ENCODE measurements around the gene PGM5.

PGM5 gene

DNA sequence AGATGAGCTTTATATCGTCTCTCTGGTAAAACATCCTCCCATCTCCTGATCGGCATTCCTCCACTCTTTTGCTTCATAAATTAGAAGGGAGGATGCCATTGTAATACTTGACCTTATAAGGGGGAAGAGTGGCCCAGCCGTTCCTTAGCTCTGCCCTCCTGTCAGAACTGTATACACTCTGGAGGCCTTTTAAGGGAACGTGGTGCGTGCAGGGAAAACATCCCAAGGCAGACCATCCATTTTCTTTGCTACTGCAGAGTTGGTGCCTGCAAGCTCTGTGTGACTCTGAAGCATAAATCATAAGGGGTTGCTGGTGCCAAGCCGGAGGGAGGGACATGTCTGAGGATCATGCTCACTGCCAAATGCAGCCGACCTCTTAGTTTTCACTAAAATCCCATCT, 90.4 kb downstream of the PGM5 start:
- DNase-seq = no peak

DNA sequence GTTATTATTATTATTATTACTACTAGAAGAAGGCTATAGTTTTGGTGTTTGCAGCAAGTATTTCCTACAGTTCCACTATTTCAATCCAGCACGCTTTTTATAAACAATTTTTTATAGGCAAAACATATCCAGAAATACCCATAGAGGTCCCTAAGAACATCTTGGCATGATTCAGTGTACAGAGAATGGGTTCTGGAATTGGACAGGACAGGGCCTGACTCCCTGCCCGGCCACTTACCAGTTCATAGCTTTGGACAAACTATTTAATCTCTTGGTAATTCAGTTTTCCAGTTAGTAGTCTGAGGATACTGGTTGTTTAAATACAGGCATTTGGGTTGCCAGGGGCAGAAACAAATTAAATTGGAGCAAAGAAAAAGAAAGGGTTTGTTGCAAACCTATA, 91.2 kb downstream of the PGM5 start:
- no peak for DNase-seq

- no peak for DNase-seq
Observed at GRCh38 chr9:68454579-68455334, 98.3 kb downstream of the PGM5 start.

DNA sequence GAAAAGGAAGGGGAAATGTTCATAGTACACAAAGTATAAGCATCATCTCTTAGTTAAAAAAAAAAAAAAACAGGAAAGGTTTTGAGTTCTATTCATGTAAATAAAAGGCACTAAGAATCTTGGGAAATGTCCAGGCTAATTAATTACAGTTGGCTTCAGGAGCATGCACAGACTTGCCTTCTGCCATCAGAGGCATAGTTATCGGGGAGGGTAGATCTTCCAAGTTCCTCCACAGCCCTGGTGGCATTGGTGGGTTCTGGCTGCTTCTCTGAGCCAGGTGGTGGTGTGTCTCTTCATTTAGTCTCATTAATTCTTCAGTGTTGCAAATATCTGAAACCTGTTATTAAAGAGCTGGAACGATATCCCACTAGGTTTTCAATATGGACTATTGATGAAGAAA, 99.0 kb downstream of the PGM5 start:
- DNase-seq = no peak

- DNase-seq = no peak
Observed at GRCh38 chr9:68457803-68458202, 101.4 kb downstream of the PGM5 start.

- DNase-seq = no peak
Observed at GRCh38 chr9:68458918-68459317, 102.5 kb downstream of the PGM5 start.

- DNase-seq = no peak
Observed at GRCh38 chr9:68462105-68462775, 105.8 kb downstream of the PGM5 start.

DNA sequence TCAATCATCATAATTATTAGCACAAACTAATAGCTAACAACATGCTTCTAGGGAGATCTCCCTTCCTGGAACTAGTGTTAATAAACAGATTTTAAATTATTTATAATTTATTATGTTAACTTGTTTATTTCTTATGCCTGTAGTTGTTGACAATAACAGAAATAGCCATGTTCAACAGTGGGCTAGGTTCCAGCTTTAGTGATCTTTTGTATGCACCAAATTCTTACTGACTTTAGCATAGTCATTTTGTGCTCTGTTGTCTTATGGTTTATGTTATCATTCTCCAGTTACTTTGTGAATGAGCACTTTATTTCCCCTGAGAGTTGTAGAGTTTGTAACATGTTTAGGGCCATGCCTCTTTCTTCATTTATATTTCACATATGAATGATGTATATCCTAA, 113.7 kb downstream of the PGM5 start:
- no peak for DNase-seq

- no peak for DNase-seq
Observed at GRCh38 chr9:68470634-68471033, 114.2 kb downstream of the PGM5 start.

GRCh38 chr9:68472119-68472518, 115.7 kb downstream of the PGM5 start:
- DNase-seq = no peak

- DNase-seq = no peak
Observed at GRCh38 chr9:68473790-68474189, 117.4 kb downstream of the PGM5 start.

DNA sequence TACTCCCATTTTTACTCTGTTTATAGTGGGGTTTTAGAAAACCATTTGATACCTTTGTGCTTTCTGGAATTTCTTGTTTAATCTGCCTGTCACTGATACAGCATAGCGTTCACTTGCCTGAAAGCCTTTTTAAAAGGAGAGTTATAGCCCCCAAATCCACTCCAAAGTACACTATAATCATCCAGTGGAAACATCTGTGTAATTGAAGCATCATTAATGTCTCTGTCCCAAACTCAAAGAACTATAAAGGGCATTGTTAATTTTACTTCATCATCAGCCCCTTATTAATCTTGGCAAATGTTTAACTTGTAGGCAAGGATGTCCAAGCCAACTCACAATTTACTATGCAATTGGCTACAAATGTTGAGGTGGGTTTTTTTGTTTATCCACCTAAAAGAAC, 120.0 kb downstream of the PGM5 start:
- no peak for DNase-seq

- DNase-seq = no peak
Observed at GRCh38 chr9:68476847-68477246, 120.4 kb downstream of the PGM5 start.

DNA sequence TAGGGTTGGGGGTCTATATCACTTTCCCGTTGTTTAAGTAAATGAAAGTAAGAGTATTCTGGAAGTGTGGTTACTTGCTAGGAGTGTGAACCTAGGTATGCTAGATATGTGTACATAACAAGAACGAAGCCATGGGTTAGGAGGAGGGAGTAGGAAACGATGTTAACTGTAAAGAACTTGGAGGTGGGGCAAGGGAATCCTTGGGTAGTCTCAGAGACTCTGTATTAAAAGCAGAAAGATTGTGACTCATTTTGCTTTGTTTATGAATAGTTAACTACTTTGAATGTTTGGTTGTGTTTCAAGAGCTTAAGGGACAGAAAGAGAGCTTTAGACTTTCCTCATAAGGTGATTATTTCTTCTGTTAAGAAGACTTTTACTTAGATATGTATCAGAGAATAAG, 124.4 kb downstream of the PGM5 start:
- DNase-seq = no peak

- no peak for DNase-seq
Observed at GRCh38 chr9:68482548-68482947, 126.1 kb downstream of the PGM5 start.

- no peak for DNase-seq
Observed at GRCh38 chr9:68488126-68488525, 131.7 kb downstream of the PGM5 start.

GRCh38 chr9:68489646-68490045, 133.2 kb downstream of the PGM5 start:
- no peak for DNase-seq

DNA sequence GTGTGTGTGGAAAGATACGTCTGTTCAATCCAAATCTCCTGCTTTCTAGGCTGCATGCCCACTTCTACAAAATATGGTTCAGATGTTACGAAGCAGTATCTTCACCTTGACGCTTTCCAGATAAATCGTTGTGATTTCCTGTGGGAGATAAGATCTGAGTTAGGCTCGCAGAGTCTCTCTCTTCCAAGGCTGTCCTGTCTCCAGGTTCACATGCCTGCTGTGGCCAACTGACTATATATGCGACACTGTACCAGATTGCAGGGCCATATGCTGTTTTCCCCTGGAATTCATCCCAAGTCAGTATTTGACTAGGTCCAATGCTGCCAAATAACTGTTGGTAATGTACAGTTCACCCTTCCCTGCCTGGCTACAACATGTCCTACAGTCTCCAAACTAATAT, 136.4 kb downstream of the PGM5 start:
- DNase-seq = no peak

GRCh38 chr9:68493541-68493940, 137.1 kb downstream of the PGM5 start:
- DNase-seq = no peak

- no peak for DNase-seq
Observed at GRCh38 chr9:68493958-68494577, 137.7 kb downstream of the PGM5 start.

DNA sequence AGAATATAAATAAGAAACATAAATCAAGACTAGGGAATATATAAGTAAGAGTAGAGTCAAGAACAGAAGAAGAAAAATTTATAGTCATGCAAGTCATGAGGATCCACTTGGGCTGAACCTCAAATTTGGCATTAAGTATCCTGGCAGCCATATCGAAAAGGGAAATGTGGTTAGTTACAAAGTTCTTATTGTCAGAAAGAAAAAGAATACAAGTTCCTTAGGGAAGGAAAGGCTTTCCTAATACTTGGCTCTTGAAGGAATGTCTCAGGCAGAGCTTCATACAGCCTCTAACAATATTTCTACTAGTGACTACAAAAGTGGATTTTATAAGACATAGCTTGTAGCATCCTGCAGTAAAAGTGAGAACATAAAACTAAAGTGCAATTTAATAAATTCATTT, 138.8 kb downstream of the PGM5 start:
- DNase-seq = no peak

DNA sequence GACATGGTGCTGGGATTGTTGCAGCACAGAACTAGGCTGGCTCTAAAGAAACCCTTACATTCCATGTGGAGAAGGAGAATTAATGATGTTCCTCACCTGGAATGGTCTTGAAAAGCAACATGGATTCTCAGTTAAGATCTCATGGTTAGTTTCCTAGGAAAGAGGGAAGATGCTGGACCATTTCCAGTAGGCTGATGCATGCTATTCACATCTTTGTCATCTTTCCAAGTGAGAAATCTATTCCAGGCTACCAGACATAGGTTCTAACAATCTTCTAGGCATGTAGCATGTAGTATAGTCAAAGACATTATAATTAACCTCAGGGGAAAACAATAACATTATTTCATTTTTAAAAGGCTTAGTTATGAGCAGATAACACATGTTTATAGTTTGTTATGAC, 139.9 kb downstream of the PGM5 start:
- DNase-seq = no peak

DNA sequence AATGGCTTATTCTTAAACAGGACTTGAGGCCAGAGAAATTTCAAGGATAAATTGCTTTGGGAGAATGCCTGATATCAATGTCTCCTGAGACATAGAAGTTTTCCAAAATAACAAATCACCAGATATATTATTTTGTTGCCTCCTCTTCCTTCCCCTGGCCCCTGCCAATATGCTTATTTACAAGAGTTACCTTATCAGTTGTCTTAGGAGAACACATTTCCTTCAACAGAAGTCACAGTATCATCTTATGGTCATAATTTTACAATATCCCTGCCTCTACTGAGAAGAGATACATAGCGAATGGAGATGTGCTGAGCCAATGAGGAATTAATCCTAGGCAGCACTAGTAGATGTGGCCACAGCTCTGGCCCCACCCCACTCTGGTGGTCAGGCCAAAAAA, 141.2 kb downstream of the PGM5 start:
- DNase-seq = no peak

DNA sequence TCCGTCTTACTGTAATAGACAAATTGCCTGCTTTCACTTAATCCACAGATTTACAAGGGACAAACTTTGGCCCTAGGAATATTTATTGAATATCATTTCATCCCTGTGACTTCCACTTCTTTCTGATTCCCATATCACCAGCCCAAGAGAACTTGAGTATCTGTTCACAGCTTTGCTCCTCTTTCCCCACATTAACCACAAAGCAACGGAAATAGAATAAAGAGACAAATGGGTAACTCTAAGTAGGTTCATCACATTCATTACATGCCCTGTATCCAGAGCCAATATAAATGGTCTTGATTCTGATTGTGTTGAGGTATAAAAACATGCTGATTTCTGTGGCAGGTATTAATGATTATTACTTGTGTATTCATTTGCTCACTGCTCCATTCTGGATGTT, 142.4 kb downstream of the PGM5 start:
- no peak for DNase-seq
